Measurements from ENCODE around the gene SELE.

- TF ChIP-seq CTCF (IDR thresholded peaks at IDR 0.05; ENCODE audit: insufficient read depth, low read length) (no peak), POLR2AphosphoS5 (IDR thresholded peaks at IDR 0.05; ENCODE audit: low read depth) (no peak), GABPA (IDR thresholded peaks at IDR 0.05; ENCODE audit: low read depth) (no peak), REST (IDR thresholded peaks at IDR 0.05; ENCODE audit: insufficient replicate concordance, low read depth) (no peak), SPI1 (IDR thresholded peaks at IDR 0.05; ENCODE audit: borderline replicate concordance, low read depth) (no peak)
These were observed 3.9 kb downstream of the SELE start for GRCh38 chr1:169729991-169730390.
